WTC11 (cell line): ENCODE results near the gene UBTD1. TPM values are rescaled to one million over a fixed set of nuclear protein-coding genes. Genes with fewer than 3 reads are reported as not detected.

ENCODE experiments used
- ATAC-seq: fragments of 200-7000 bp; cut with Tn5 transposase; 2 replicates; pipeline ENCODE4 v1.10.0; 2021; ENCODE audit warnings: mild to moderate bottlenecking, moderate library complexity
- CTCF ChIA-PET: fragments of 300-600 bp; sonication (Branson Sonifier 250); formaldehyde crosslinking; loops from one replicate; lab custom pipeline; 2021; ENCODE audit warnings: antibody characterized with exemption; lab: Charles Lee
- POLR2A ChIA-PET: fragments of 350-600 bp; sonication (Branson Sonifier 250); formaldehyde crosslinking; loops from one replicate; lab custom pipeline; 2021; ENCODE audit warnings: antibody characterized with exemption; lab: Charles Lee
- DNase-seq: peaks from one replicate; pipeline ENCODE4 v3.0.0; 2021; ENCODE audit warnings: low spot score
- H3K27ac Mint-ChIP-seq: 2 replicates; pipeline ENCODE4 v1.8.0; 2021; ENCODE audit warnings: mixed read lengths
- H3K27me3 Mint-ChIP-seq: 2 replicates; pipeline ENCODE4 v1.8.0; 2021; ENCODE audit warnings: low read depth, mild to moderate bottlenecking, moderate library complexity, mixed read lengths
- H3K36me3 Mint-ChIP-seq: 2 replicates; pipeline ENCODE4 v1.8.0; 2021; ENCODE audit warnings: mixed read lengths
- H3K4me1 Mint-ChIP-seq: 2 replicates; pipeline ENCODE4 v1.8.0; 2022; ENCODE audit warnings: mixed read lengths
- H3K4me3 Mint-ChIP-seq: 2 replicates; pipeline ENCODE4 v1.8.0; 2021; ENCODE audit warnings: mild to moderate bottlenecking, moderate library complexity, mixed read lengths
- H3K9me3 Mint-ChIP-seq: 2 replicates; pipeline ENCODE4 v1.8.0; 2021; ENCODE audit warnings: mixed read lengths
- AFF4 ChIP-seq: sonication (generic); formaldehyde crosslinking; IDR thresholded peaks from 2 replicates; pipeline ENCODE4 v1.8.1; 2023; ENCODE audit warnings: mild to moderate bottlenecking, missing genetic modification reagents, borderline replicate concordance
- AR ChIP-seq: fragments of 250-450 bp; sonication (Bioruptor Pico); IDR thresholded peaks from 2 replicates; pipeline ENCODE4 v1.9.0; 2021; ENCODE audit warnings: mild to moderate bottlenecking
- EMX1 ChIP-seq: fragments of 250-450 bp; sonication (Bioruptor Pico); IDR thresholded peaks from 2 replicates; pipeline ENCODE4 v1.8.0; 2021; ENCODE audit warnings: mild to moderate bottlenecking
- IRF2 ChIP-seq: sonication (generic); formaldehyde crosslinking; IDR thresholded peaks from 2 replicates; pipeline ENCODE4 v1.8.0; 2022; ENCODE audit warnings: low read depth, missing genetic modification reagents, borderline replicate concordance
- NFE2L1 ChIP-seq: sonication (generic); formaldehyde crosslinking; IDR thresholded peaks from 2 replicates; pipeline ENCODE4 v1.8.1; 2023; ENCODE audit warnings: missing genetic modification reagents
- NR1H2 ChIP-seq: sonication (generic); formaldehyde crosslinking; IDR thresholded peaks from 2 replicates; pipeline ENCODE4 v1.9.0; 2021; ENCODE audit warnings: mild to moderate bottlenecking, moderate library complexity, missing genetic modification reagents
- PREB ChIP-seq: sonication (generic); formaldehyde crosslinking; IDR thresholded peaks from 2 replicates; pipeline ENCODE4 v1.8.1; 2022; ENCODE audit warnings: mild to moderate bottlenecking, missing genetic modification reagents, moderate library complexity, borderline replicate concordance
- PRRX2 ChIP-seq: fragments of 250-450 bp; sonication (Bioruptor Pico); IDR thresholded peaks from 2 replicates; pipeline ENCODE4 v1.8.0; 2021; ENCODE audit warnings: mild to moderate bottlenecking
- STAT6 ChIP-seq: sonication (generic); formaldehyde crosslinking; conservative IDR thresholded peaks from 2 replicates; pipeline ENCODE4 v1.8.1; 2023; ENCODE audit warnings: mild to moderate bottlenecking, low read depth, missing genetic modification reagents, moderate library complexity
- TCF7 ChIP-seq: sonication (generic); formaldehyde crosslinking; IDR thresholded peaks from 2 replicates; pipeline ENCODE4 v1.8.0; 2022; ENCODE audit warnings: mild to moderate bottlenecking, low read depth, missing genetic modification reagents, moderate library complexity
- TEAD4 ChIP-seq: sonication (generic); formaldehyde crosslinking; IDR thresholded peaks from 2 replicates; pipeline ENCODE4 v1.8.0; 2022; ENCODE audit warnings: mild to moderate bottlenecking, missing genetic modification reagents
- TP53 ChIP-seq: sonication (generic); formaldehyde crosslinking; IDR thresholded peaks from 2 replicates; pipeline ENCODE4 v1.8.1; 2023; ENCODE audit warnings: mild to moderate bottlenecking, missing genetic modification reagents
- ZNF416 ChIP-seq: fragments of 250-450 bp; sonication (Bioruptor Pico); IDR thresholded peaks from 2 replicates; pipeline ENCODE4 v1.9.0; 2021; ENCODE audit warnings: mild to moderate bottlenecking, inconsistent platforms
- ZNF425 ChIP-seq: fragments of 250-450 bp; sonication (Bioruptor Pico); conservative IDR thresholded peaks from 2 replicates; pipeline ENCODE4 v1.9.0; 2021; ENCODE audit warnings: mild to moderate bottlenecking
- ZNF512 ChIP-seq: sonication (generic); formaldehyde crosslinking; IDR thresholded peaks from 2 replicates; pipeline ENCODE4 v1.8.1; 2022; ENCODE audit warnings: missing genetic modification reagents, borderline replicate concordance
- total RNA-seq: library from RNA; stranded (reverse); gene quantifications from 3 replicates; pipeline ENCODE4 v1.2.3, GENCODE V29; 2021

UBTD1 gene
- total RNA-seq, 1 experiment from 2014 or later, result 35.7 TPM

GRCh38 chr10:97574374-97575126 lies 75.8 kb downstream of the UBTD1 start:
- Mint-ChIP-seq H3K4me3 (no peak overlapping the region), H3K4me1 (peaks cover 5% of the 10 kb centered on the region), H3K27ac (peak overlapping the region; percentile 5; the same call in 1 of the 2 replicates), H3K9me3 (no peaks in the 10 kb centered on the region), H3K36me3 (0 out of 2 replicates have a peak, but pooled peaks cover 5% of the 10 kb centered on the region), H3K27me3 (no peaks in the 10 kb centered on the region)
- CTCF ChIA-PET, result interaction anchor here (0.6 to 2.9 kb wide), 10 partner anchors 10 to 209 kb away, joined by 3 to 9 read pairs (median 4); partner anchors contain the start of gene HOGA1
- no peak for TF ChIP-seq EMX1 (CRISPR knock-in tag)
- TF ChIP-seq TCF7, result no peak
- no peak for TF ChIP-seq PRRX2
- TF ChIP-seq STAT6, result no peak
- no peak for TF ChIP-seq ZNF512
- no peak for TF ChIP-seq AR (CRISPR knock-in tag)
- TF ChIP-seq TP53, result no peak
- no peak for TF ChIP-seq NFE2L1 (CRISPR knock-in tag)
- no peak for TF ChIP-seq NR1H2
- TF ChIP-seq AFF4, result no peak
- no peak for TF ChIP-seq ZNF416 (CRISPR knock-in tag)
- TF ChIP-seq PREB (CRISPR knock-in tag), result no peak
- TF ChIP-seq IRF2 (CRISPR knock-in tag), result no peak
- TF ChIP-seq TEAD4, result no peak
- TF ChIP-seq ZNF425 (CRISPR knock-in tag), result no peak
- DNase-seq (no peak), ATAC-seq (peak; percentile 19; the same call in 1 of the 2 replicates)
- POLR2A ChIA-PET, result interaction anchor here (0.7 kb wide), 1 partner anchor 38 kb away, joined by 3 read pairs; no protein-coding TSS in a partner anchor
